Hair follicular keratinocyte (primary cell): ENCODE results near the gene PHKB. TPM values are rescaled to one million over a fixed set of nuclear protein-coding genes. Genes with fewer than 3 reads are reported as not detected.

ENCODE experiments used
- total RNA-seq: library from RNA; depleted of rRNA; stranded (reverse); fragments of >200 nt; gene quantifications from 2 replicates; pipeline ENCODE4 v1.2.3, GENCODE V29; 2015

PHKB gene
- 31.4 and 34.0 TPM in 2 replicates for total RNA-seq

DNA sequence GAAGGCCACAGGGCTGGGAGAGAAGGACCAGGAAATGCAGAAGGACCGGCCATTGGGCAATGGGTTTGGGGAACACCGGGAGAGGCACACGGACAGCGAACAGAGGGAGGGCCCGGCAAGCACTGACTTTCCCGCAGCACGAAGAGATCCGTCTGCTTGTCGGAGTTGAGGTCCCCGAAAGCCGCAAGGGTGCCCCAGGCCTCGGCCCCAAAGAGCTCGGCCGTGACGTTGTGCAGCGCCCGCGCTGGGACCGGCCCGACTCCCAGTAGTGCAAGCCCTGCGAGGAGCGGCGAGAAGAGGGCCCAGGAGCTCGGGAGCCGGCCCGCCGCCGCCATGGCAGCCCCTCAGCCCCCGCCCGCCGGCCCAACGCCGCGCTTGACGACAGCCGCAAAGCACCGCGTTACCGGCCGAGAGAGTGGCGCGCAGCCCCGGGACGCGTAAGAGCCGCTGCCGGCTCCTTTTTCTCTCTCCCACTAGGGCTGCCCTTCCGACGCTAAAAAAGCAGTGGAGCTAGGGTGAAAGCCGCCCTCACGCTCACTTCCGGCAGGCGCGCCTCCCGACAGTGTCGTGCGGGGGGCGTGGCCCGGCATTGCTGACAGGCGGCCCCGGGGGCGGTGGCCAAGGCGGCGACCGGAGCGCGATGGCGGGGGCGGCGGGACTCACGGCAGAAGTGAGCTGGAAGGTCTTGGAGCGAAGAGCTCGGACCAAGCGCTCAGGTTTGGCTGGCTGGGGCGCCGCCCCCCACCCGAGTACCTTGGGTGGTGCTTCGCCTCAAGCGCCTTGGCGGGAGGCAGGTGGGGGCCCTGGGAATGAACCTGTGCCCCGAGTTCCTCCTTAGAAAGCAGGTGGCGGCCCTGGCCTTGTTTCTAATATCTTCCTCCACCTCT lies at the start of gene PHKB, which contains the start of gene ITFG1:
TSS of gene PHKB (plus strand) at position 621 of the 887 bp plus-strand sequence. CDS start at position 641, 20 bp downstream.
TSS of gene ITFG1 (minus strand) at position 353 of the 887 bp plus-strand sequence. CDS start at position 335, 18 bp downstream.

Other genes with a start within 250 kb of the PHKB start
- 22.8 and 39.1 TPM in 2 replicates for gene ITFG1, start 268 bp upstream of the PHKB start, total RNA-seq